AG10803 (cell line): ENCODE data around the gene FXYD5.

Source experiments
- DNase-seq: peaks from one replicate; pipeline ENCODE4 v3.0.0; 2010; ENCODE audit warnings: low read depth
- H3K4me3 ChIP-seq: 2 replicates; pipeline ENCODE4 v1.5.1; 2011; ENCODE audit warnings: mild to moderate bottlenecking, low read length, control low read depth
- CTCF ChIP-seq: conservative IDR thresholded peaks from 2 replicates; pipeline ENCODE4 v1.5.1; 2011; ENCODE audit warnings: mild to moderate bottlenecking, low read length, control low read depth, inconsistent platforms

The FXYD5 gene

GRCh38 chr19:35140207-35140961, 14.2 kb upstream of the FXYD5 start:
- no peak for DNase-seq
- peak overlapping the region; percentile 26 for H3K4me3 ChIP-seq
- TF ChIP-seq CTCF = no peak

- peak overlapping the region; percentile 26 for H3K4me3 ChIP-seq
- TF ChIP-seq CTCF = peak; percentile 47
- peak; percentile 90 for DNase-seq
These were observed 13.3 kb upstream of the FXYD5 start for GRCh38 chr19:35140962-35141836.

- no peak for DNase-seq
- TF ChIP-seq CTCF = no peak
- no peak overlapping the region for H3K4me3 ChIP-seq
These were observed 12.5 kb upstream of the FXYD5 start for GRCh38 chr19:35141837-35142605.

- TF ChIP-seq CTCF = peak; percentile 43
- DNase-seq = no peak
- no peak overlapping the region for H3K4me3 ChIP-seq
These were observed 11.8 kb upstream of the FXYD5 start for GRCh38 chr19:35142606-35143230.

- no peak within 1 kb of the TSS for H3K4me3 ChIP-seq
- DNase-seq = no peak
- TF ChIP-seq CTCF = no peak
These were observed 11.3 kb upstream of the FXYD5 start, which contains the start of gene FXYD7 for GRCh38 chr19:35143231-35143715. FXYD7 (plus strand) TSS chr19:35143255; CDS start chr19:35143334, 79 bp downstream.

- no peak overlapping the region for H3K4me3 ChIP-seq
- no peak for TF ChIP-seq CTCF
- DNase-seq = no peak
These were observed 10.7 kb upstream of the FXYD5 start for GRCh38 chr19:35143818-35144217.
